ENCODE measurements around the gene ZMYND8.
"Not testable (repeated sequence)": the region's sequence is repeated elsewhere in the genome, so short reads cannot be mapped to it uniquely, and the experiment has no call there.

The ZMYND8 gene

DNA sequence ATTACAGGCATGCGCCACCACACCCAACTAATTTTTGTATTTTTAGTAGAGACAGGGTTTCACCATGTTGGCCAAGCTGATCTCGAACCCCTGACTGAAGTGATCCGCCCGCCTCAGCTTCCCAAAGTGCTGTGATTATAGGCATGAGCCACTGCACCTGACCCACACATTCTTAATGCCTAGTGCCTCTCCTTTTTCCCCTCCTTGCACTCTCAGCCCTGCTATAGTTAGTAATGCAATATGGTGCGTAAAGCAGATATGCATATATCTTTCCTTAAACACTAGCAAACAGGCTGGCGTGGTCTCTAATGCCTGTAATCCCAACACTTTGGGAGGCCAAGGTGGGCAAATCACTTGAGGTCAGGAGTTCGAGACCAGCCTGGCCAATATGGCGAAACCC is 68.0 kb downstream of the ZMYND8 start:
- H3K9me3 Mint-ChIP-seq; H3K4me3 Mint-ChIP-seq; H3K27me3 Mint-ChIP-seq; DNase-seq; H3K27ac Mint-ChIP-seq; H3K4me1 Mint-ChIP-seq (ENCODE audit: low read depth): not testable (repeated sequence)
- peaks cover 87% of the 10 kb centered on the region for H3K36me3 Mint-ChIP-seq (ENCODE audit: low read depth)

DNA sequence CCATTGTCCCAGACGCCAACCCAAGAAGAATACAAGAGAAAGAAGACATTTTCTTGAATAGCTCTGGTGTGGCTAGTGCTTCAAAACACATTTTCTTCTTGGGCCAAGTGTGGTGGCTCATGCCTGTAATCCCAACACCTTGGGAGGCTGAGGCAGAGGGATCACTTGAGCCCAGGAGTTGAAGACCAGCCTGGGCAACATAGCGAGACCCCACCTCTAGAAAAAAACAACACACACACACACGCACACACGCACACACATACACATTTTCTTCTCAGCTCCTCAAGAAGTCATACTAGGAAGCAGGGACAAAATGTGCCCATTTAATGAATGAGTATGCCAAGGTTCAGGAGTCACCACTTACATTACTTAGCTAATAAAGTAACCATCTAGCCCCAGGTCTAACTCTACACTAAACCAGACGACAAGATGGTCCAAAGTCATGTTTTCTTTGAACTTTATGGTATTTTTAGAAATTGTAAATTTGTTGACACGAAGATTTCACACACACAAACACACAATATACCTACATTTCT is 68.8 kb downstream of the ZMYND8 start:
- H3K27me3 Mint-ChIP-seq: no peaks in the 10 kb centered on the region
- H3K9me3 Mint-ChIP-seq: no peaks in the 10 kb centered on the region
- no peaks in the 10 kb centered on the region for H3K4me1 Mint-ChIP-seq (ENCODE audit: low read depth)
- no peak for DNase-seq
- peak overlapping the region; percentile 13 for H3K27ac Mint-ChIP-seq
- peaks cover 89% of the 10 kb centered on the region for H3K36me3 Mint-ChIP-seq (ENCODE audit: low read depth)
- H3K4me3 Mint-ChIP-seq: no peak overlapping the region

DNA sequence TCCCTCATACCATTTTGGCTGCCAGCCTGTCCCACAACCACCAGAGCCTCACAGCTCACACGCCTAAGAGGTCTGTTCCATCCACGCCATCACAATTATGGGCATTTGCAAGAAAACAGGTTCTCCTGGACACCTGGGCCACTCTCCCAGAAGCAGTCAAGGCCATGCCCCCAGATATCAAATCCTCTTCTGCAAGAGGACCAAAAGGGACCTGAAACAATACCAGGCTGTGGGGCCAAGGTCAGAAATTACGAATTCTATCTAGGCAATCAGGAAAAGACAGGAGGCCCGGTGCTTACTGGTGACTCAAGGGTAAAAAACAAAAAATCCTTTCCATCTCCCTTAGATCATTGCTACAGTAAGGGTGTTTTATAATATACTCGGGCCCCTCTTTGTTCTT is 69.8 kb downstream of the ZMYND8 start:
- H3K27ac Mint-ChIP-seq: peak overlapping the region; percentile 38

DNA sequence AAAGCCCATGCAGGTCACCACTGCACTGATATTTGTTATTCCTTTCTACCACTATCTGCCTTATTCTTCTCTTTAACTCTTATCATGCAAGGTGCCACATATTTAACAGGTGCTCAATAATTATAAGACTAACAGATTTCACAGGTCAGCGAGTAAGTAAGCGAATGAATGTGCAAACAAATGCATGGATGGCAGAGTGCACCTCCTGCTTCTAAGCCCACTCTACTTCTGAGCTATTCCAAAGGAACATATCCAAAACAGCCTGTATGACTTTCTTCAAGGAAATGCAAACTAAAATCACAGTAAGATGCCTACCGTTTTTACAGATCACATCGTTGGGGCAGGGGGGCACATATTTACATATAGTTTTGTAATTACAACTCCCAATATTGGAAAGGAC is 71.3 kb downstream of the ZMYND8 start:
- Mint-ChIP-seq H3K27ac (peak overlapping the region; percentile 65), H3K4me3 (no peak overlapping the region), H3K27me3 (no peaks in the 10 kb centered on the region), H3K9me3 (no peaks in the 10 kb centered on the region), H3K4me1 (ENCODE audit: low read depth) (no peaks in the 10 kb centered on the region), H3K36me3 (ENCODE audit: low read depth) (peaks cover 92% of the 10 kb centered on the region)
- DNase-seq: no peak

More for the DNA sequence above, 69.8 kb downstream of the ZMYND8 start:
- H3K4me3 Mint-ChIP-seq: no peak overlapping the region
- peaks cover 89% of the 10 kb centered on the region for H3K36me3 Mint-ChIP-seq (ENCODE audit: low read depth)
- no peaks in the 10 kb centered on the region for H3K9me3 Mint-ChIP-seq
- DNase-seq: no peak
- no peaks in the 10 kb centered on the region for H3K4me1 Mint-ChIP-seq (ENCODE audit: low read depth)
- H3K27me3 Mint-ChIP-seq: no peaks in the 10 kb centered on the region

DNA sequence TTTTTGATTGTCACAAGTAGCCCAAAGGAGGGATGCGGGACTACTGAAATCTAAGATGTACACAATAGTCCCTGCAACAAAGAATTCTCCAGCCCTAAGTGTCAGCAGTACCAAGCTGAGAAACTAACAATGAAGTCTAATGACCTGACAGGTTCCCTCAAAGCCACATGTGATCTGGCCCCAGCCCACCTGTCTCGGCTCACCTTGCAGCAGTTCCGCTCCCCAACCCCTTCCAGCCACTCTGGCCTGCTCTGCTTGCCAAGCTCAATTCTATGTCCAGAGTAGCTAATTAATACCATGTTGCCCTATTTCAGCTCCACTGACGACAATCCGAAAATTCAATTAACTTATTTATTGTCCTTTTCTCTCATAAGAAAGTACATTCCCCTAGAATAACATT is 72.1 kb downstream of the ZMYND8 start:
- peak overlapping the region; percentile 65 for H3K27ac Mint-ChIP-seq
- no peaks in the 10 kb centered on the region for H3K4me1 Mint-ChIP-seq (ENCODE audit: low read depth)
- no peaks in the 10 kb centered on the region for H3K27me3 Mint-ChIP-seq
- H3K9me3 Mint-ChIP-seq: no peaks in the 10 kb centered on the region
- no peak overlapping the region for H3K4me3 Mint-ChIP-seq
- peaks cover 92% of the 10 kb centered on the region for H3K36me3 Mint-ChIP-seq (ENCODE audit: low read depth)
- no peak for DNase-seq

DNA sequence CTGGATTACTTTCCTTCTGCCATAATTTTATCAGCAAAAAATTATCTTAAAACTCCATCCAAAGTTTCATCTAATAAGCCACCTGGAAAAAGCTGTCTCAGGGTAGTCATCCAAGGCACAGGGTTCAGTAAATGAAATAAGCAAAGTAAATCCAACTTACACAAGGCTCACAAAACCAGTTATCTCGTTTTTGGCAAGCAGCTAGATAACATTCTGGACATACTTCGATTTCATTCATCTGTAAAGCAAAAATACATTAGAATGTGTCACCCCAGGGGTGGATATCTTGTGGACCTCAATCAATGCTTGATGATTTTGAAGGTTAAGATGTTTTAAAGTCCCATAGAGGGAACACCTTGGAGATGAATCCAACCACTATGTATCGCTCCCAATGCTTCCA is 73.1 kb downstream of the ZMYND8 start:
- Mint-ChIP-seq H3K4me3 (no peak overlapping the region), H3K36me3 (ENCODE audit: low read depth) (peaks cover 93% of the 10 kb centered on the region), H3K9me3 (no peaks in the 10 kb centered on the region), H3K4me1 (ENCODE audit: low read depth) (peaks cover 4% of the 10 kb centered on the region), H3K27me3 (no peaks in the 10 kb centered on the region), H3K27ac (peak overlapping the region; percentile 45)
- no peak for DNase-seq

DNA sequence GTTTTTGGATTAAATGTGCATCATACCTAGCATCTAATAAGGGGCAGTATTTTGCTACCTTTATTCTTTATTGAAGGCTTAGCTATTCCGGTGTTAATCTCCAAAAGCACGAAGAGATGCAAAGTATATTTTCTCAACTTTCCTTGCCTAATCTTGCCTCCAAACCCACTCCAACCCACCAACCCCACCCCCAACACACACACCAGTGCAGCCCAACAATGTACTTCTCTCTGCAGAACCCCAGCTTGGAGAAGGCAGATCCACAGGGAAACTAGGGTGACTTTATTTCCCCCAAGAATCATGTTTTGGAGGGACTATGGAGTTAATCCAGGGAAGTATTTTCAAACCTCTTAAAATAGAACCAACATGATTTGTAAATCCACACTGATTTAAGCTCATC is 73.6 kb downstream of the ZMYND8 start:
- H3K4me1 Mint-ChIP-seq (ENCODE audit: low read depth): peaks cover 8% of the 10 kb centered on the region
- H3K9me3 Mint-ChIP-seq: no peaks in the 10 kb centered on the region
- no peak overlapping the region for H3K4me3 Mint-ChIP-seq
- no peak overlapping the region for H3K27ac Mint-ChIP-seq
- peaks cover 94% of the 10 kb centered on the region for H3K36me3 Mint-ChIP-seq (ENCODE audit: low read depth)
- no peak for DNase-seq
- H3K27me3 Mint-ChIP-seq: no peaks in the 10 kb centered on the region

DNA sequence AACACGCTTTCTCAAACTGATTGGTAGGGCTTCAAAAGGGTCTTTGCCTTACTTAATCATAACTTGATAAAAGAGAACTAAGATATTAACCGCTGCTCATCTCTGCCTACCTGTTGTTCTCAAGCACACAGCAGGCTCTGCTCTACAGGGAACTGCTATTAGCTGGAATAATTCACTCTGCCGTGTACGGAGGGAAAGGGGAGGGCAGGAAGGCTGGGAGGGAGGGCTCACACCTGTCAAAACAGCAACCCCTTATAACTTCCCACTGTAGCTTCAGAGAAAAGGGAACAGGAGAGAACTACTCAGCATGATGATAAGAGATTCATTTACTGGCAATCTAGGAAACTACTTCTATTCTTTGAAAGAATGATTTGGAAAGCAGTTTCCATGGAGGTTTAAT is 75.1 kb downstream of the ZMYND8 start:
- Mint-ChIP-seq H3K4me1 (ENCODE audit: low read depth) (peaks cover 17% of the 10 kb centered on the region), H3K27ac (peak overlapping the region; percentile 20), H3K9me3 (no peaks in the 10 kb centered on the region), H3K36me3 (ENCODE audit: low read depth) (peaks cover 90% of the 10 kb centered on the region), H3K27me3 (no peaks in the 10 kb centered on the region), H3K4me3 (no peak overlapping the region)
- DNase-seq: no peak

DNA sequence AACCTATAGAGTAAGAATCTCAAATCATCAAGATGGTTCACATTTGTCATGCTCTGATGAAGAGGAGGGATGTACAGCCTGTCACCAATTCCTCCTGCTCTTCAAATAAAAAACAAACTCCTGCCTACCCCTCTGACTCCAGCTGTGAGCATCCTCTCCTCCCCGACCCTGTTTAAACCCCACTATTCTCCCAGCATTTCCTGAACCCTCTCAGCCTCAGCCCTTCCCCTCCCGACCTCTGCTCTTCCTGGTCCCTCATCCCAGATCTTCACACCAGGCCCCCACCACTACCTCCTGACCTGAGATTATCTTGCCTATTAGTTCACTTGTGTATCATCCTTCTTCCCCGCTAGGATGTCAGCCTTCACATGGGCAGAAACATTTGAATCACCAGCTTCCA is 75.8 kb downstream of the ZMYND8 start:
- Mint-ChIP-seq H3K4me3 (no peak overlapping the region), H3K4me1 (ENCODE audit: low read depth) (peaks cover 24% of the 10 kb centered on the region), H3K27me3 (no peaks in the 10 kb centered on the region), H3K27ac (peak overlapping the region; percentile 46), H3K36me3 (ENCODE audit: low read depth) (peaks cover 94% of the 10 kb centered on the region), H3K9me3 (no peaks in the 10 kb centered on the region)
- no peak for DNase-seq

DNA sequence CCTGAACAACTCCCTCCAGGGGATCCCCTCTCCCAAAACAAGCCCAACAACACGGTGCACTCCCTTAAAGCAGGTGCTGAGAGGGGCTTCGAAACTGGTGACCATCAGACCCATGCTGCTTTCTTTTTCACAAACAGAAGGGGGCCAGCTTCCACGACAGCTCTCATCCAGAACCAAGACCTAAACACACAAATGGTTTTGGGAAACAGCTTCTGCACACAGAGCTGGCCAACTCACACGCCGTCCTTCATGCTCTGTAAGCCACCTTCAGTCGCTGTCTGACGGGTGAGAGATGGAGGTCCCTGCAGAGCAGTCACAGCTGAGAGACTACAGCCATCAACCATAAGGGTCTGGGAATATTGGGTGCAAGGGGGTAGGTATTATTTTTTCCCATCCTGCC is 76.3 kb downstream of the ZMYND8 start:
- peak overlapping the region; percentile 15 for H3K27ac Mint-ChIP-seq
- no peaks in the 10 kb centered on the region for H3K9me3 Mint-ChIP-seq
- H3K27me3 Mint-ChIP-seq: no peaks in the 10 kb centered on the region
- no peak overlapping the region for H3K4me3 Mint-ChIP-seq
- H3K4me1 Mint-ChIP-seq (ENCODE audit: low read depth): peaks cover 29% of the 10 kb centered on the region
- peaks cover 94% of the 10 kb centered on the region for H3K36me3 Mint-ChIP-seq (ENCODE audit: low read depth)
- no peak for DNase-seq

DNA sequence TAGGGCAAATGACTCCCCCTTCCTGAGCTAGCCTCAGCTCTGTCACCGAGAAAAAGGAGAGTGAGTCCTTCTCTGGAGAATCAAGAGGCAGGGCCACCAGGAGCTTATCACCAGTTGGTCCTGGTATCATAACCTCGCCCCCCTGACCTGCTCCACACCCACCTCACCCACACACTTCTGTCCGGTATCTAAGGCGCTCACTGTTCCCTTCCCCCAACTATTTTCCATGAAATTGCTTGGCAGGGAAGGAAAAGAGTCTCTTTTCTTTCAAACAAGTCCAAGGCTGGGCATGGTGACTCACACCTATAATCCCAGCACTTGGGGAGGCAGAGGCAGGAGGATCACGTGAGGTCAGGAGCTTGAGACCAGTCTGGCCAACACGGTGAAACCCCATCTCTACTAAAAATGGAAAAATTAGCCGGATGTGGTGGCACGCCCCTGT is 77.6 kb downstream of the ZMYND8 start:
- no peak for DNase-seq
- no peak overlapping the region for H3K4me3 Mint-ChIP-seq
- H3K9me3 Mint-ChIP-seq: no peaks in the 10 kb centered on the region
- H3K27ac Mint-ChIP-seq: peak overlapping the region; percentile 74
- no peaks in the 10 kb centered on the region for H3K27me3 Mint-ChIP-seq
- H3K36me3 Mint-ChIP-seq (ENCODE audit: low read depth): peaks cover 93% of the 10 kb centered on the region
- H3K4me1 Mint-ChIP-seq (ENCODE audit: low read depth): peaks cover 42% of the 10 kb centered on the region

DNA sequence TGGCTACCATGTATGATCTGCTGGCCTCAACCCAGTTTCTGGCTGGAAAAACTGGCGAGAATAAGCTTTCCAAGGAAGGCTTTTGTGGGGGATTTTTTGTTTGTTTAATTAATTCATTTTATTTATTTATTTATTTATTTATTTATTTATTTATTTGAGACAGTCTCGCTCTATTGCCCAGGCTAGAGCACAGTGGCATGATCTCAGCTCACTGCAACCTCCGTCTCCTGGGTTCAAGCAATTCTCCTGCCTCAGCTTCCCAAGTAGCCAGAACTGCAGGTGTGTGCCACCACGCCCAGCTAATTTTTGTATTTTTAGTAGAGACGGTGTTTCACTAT is 79.0 kb downstream of the ZMYND8 start:
- Mint-ChIP-seq H3K4me1 (ENCODE audit: low read depth) (peaks cover 54% of the 10 kb centered on the region), H3K36me3 (ENCODE audit: low read depth) (peaks cover 90% of the 10 kb centered on the region), H3K27ac (peak overlapping the region; percentile 74)
- not testable (repeated sequence) for H3K4me3 Mint-ChIP-seq, H3K27me3 Mint-ChIP-seq, H3K9me3 Mint-ChIP-seq, DNase-seq

DNA sequence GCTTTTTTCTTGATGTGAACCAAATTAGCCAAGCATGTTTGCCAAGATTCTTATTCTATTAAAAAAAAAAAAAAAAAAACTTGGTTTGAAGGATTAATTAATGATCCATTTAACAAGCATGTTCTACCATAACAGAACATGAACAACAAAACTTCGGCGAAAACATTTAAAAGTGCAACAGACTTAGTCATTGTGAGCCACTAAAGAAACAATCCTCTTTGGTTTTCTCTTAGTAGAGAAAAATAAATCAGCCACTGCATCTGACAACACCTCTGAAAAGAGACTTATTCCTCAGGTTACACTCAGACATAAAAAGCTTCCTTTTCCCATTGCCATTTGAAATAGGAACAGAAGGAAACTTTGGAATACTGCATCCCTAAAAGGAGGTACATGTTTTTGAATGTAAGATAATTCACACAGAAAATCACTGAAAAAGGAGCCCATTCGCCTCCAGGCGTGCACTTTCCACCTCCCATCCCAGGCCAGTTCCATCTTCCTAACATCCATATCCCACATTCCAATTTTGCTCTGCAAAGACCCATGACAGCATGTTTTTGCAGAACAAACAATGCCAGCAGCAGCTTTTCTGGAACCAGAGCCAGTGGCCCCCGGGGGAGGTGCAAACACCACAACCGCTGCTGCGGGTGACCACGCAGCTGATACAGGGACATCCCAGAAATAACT is 79.5 kb downstream of the ZMYND8 start:
- Mint-ChIP-seq H3K27ac (peak overlapping the region; percentile 56), H3K27me3 (no peaks in the 10 kb centered on the region), H3K4me1 (ENCODE audit: low read depth) (peaks cover 56% of the 10 kb centered on the region), H3K9me3 (no peaks in the 10 kb centered on the region), H3K4me3 (no peak overlapping the region), H3K36me3 (ENCODE audit: low read depth) (peaks cover 89% of the 10 kb centered on the region)
- no peak for DNase-seq

DNA sequence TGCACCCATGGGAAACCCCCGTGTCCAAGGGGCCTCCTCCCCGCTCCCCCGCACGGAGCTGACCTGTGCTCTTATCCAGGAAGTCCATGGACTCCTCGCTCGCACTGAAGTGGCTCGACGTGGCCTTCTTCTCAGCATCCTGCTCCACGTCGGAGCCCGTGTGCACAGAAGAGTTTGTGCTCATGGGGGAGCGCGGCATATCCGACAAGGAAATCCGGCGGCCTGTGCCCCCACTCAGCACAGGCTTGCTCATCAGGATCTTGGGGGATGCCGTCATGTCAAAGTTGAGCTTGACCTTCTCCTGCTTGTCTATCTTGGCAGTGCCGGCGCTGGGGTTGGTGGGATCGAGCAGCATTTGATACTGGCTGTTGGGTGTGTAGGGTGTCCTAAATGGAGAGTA is 80.2 kb downstream of the ZMYND8 start:
- no peak for DNase-seq
- Mint-ChIP-seq H3K27ac (peak overlapping the region; percentile 96), H3K36me3 (ENCODE audit: low read depth) (peaks cover 84% of the 10 kb centered on the region), H3K4me3 (no peak overlapping the region), H3K9me3 (no peaks in the 10 kb centered on the region), H3K4me1 (ENCODE audit: low read depth) (peaks cover 56% of the 10 kb centered on the region), H3K27me3 (no peaks in the 10 kb centered on the region)

DNA sequence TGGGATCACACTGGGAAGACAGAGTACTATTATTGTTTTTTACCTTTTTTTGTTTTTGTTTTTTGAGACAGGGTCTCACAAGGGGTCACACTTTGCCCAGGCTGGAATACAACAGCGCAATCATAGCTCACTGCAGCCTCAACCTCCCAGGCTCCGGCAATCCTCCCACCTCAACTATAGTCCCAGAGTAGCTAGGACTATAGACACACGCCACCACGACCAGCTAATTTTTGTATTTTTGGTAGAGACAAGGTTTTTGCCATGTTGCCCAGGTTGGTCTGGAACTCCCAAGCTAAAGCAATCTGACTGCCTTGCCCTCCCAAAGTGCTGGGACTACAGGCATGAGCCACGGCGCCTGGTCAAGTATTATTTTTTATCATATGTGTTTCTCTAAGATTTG is 81.0 kb downstream of the ZMYND8 start:
- peaks cover 56% of the 10 kb centered on the region for H3K4me1 Mint-ChIP-seq (ENCODE audit: low read depth)
- no peaks in the 10 kb centered on the region for H3K9me3 Mint-ChIP-seq
- DNase-seq: no peak
- H3K27ac Mint-ChIP-seq: peak overlapping the region; percentile 96
- H3K4me3 Mint-ChIP-seq: no peak overlapping the region
- H3K27me3 Mint-ChIP-seq: no peaks in the 10 kb centered on the region
- H3K36me3 Mint-ChIP-seq (ENCODE audit: low read depth): peaks cover 82% of the 10 kb centered on the region

Measured in activated T-cell treated with anti-CD3 and anti-CD28 coated beads, Interleukin-2, amount 50 U/mL, for 24 hours (primary cell).